HG02973 (cell line): ENCODE data around the gene CREBBP.

Experiments used
- ATAC-seq: cut with Tn5 transposase; IDR thresholded peaks from one replicate; pipeline ENCODE4 v1.9.1; 2021; ENCODE audit warnings: moderate library complexity; ENCODE audit not compliant: unreplicated experiment

CREBBP gene

DNA sequence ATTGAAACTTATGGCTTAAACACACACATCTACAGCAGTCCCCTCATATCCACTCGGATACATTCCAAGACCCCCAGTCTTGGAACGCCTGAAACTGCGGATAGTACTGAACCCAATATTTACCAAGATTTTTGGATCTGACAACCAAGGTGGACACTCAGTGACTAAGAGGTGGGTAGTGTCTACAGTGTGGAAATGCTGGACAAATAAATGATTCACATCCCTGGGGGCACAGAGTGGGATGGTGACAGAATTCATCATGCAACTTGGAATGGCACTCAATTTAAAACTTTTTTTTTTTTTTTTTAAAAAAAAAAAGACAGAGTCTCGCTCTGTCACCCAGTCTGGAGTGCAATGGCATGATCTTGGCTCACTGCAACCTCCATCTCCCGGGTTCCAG lies 109.0 kb downstream of the CREBBP start:
- no peak for ATAC-seq

DNA sequence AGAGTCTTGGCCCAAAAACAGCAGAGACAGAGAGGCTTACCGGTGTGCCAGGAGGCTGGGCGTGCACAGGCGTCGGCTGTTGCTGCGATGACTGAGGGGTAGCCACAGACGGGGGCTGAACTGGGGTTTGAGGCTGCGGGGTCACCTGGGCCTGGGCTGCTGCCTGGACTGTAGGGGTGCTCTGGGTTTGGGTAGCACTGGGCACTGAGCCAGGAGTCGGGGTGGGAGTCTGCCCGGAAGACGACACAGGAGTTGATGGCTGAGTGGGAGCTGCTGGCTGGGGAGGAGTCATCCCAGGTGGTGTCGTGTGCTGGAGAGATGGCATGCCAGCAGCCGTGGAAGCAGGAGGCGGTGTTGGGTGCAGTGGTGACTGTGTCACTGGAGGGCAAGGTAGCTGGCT lies 110.0 kb downstream of the CREBBP start:
- no peak for ATAC-seq

DNA sequence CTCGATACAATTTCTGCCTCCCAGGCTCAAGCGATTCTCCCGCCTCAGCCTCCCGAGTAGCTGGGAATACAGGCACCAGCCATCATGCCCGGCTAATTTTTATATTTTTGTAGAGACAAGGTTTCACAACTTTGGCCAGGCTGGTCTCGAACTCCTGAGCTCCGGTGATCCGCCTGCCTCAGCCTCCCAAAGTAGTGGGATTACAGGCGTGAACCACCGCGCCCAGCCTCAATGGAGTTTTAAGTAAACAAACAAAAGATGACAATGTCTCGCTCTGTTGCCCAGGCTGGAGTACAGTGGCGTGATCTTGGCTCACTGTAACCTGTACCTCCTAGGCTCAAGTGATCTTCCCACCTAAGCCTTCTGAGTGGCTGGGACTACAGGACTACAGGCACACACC lies 110.6 kb downstream of the CREBBP start:
- no peak for ATAC-seq

DNA sequence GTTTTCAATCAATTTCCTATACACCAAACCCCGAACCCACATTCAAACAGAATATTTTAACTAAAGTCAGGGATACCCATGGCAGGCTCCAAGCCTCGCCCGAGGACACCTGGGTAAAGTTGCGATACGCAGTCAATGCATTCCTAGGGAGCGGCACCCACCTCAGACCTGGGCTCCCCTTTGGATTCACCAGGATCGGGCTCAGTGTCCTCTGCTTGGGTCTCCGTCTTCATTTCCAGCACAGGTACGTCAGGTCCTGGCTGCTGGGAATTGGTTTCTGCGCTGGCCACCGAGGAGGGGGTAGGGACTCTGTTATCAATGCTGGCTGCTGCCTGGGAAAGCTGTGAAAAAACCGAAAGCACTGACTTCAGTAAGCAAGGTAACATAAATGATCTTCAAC lies 111.5 kb downstream of the CREBBP start:
- ATAC-seq: no peak

DNA sequence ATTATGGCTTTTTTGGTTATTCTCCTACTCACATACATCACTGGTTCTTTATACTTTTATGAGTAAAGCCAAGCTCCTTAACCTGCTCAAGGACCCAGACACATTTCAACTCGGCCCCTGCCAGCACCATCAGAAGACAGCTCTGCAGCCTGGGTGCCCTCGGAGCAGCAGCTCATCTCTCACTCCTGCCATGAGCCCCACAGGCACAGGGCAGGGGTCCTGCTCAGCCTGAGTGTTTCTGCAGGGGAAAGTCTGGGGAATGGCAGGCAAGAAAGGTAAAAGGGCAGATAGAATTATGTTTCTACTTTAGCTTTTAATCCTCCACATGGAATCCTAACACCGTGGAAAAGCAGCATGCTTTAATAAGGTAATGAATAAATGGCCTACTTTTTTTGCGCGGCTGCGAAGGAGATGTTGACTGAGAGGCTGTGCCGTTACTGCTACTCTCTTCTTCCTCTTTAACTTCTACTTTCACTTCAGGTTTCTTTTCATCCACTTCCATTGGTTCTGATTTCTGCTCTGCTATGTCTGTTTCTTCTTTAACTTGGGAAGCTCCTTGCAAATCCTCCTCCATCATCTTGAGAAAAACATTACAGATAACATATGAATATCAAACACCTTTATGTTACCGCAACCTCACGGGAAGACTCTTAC lies 113.1 kb downstream of the CREBBP start:
- ATAC-seq: no peak

GRCh38 chr16:3766177-3766576 lies 114.3 kb downstream of the CREBBP start:
- ATAC-seq: no peak

DNA sequence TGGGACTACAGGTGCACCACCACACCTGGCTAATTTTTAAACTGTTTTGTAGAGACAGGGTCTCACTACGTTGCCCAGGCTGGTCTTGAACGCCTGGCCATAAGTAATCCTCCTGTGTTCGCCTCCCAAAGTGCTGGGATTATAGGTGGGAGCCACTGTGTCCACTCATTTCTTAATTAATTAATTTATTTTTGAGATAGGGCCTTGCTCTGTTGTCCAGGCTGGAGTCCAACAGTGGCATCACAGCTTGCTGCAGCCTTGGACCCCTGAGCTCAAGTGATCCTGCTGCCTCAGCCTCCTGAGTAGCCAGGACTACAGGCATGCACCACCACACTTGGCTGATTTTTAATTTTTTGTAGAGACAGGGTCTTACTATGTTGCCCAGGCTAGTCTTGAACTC lies 116.1 kb downstream of the CREBBP start:
- ATAC-seq: no peak

GRCh38 chr16:3762107-3762750 lies 118.3 kb downstream of the CREBBP start:
- ATAC-seq: no peak

DNA sequence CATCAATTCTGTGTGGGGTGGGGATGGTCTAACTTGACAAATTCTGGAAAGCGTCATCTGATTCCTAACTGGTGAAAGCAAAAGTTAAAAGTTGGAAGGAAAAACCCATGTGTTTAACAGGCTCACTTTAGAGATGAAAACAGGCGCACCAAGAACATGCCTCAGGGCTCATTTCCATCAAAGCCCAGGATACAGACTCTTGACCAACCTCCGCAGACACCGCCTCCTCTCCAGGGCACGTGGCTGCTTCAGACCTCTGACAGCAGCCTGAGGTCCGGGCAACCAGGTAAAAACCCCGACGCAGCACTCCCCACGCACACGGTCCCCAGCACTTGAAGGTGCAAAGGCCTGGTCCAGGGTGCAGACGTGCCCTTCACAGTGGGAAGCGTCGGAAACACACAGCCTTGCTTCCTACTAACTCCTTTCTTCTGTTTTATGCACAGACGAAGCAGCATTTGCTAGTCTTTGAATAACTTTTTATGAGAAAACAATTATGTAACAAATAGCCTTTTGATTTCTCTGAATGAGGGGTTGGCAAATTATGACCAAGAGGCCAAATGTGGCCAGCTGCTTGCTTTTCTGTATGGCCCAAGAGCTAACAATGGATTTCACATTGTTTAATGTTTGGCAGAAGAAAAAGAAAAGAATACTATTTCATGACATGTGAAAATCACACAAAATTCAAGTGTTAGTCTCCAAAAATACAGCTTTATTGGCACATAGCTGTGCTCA lies 119.0 kb downstream of the CREBBP start:
- ATAC-seq: no peak

DNA sequence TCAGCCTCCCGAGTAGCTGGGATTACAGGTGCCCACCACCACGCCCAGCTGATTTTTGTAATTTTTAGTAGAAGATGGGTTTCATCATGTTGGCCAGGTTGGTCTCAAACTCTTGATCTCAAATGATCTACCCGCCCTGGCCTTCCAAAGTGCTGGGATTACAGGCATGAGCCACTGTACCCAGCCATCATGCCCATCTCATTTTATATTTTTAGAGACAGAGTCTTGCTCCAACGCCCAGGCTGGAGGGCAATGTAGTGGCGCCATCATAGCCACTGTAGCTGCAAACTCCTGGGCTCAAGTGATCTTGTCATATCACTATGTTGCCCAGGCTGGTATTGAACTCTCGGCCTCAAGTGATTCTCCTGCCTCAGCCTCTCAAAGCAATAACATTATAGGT lies 120.0 kb downstream of the CREBBP start:
- no peak for ATAC-seq

DNA sequence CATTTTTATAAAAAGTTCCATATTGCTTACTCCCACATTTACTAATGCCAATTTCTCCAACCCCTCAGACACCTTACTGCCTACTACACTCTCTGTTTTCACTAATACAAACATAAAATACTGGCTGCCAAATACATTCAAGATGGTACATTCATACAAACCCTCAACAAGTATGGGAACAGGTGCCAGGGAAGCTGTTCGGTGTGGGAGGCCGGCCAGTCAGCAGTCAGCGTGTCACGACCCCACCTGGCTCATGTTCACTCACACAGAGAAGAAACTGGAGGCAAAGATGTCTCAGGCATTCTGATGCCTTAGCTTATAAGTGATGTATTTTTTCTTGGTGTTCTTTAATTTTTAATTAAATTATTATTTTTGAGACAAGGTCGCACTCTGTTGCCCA lies 120.8 kb downstream of the CREBBP start:
- no peak for ATAC-seq

GRCh38 chr16:3756113-3756512 lies 124.4 kb downstream of the CREBBP start:
- ATAC-seq: no peak

DNA sequence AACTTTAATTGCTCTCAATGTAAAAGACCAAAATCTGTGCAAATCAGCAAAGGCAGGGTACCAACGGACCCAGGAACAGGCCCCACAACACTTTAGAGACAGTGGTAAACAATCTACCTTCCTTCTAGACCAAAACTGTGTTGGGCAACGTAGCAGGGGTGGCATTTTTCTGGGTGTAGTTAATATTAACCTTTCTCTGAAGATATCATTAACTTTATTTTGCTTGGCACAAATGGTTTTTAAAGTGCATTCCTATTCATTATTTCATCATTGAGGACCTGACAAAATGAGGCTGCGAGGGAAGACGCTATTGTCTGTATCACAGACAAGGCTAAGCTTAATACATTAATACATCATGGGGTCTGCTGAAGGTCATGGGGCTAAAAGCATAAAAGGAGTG lies 125.3 kb downstream of the CREBBP start:
- ATAC-seq: no peak

DNA sequence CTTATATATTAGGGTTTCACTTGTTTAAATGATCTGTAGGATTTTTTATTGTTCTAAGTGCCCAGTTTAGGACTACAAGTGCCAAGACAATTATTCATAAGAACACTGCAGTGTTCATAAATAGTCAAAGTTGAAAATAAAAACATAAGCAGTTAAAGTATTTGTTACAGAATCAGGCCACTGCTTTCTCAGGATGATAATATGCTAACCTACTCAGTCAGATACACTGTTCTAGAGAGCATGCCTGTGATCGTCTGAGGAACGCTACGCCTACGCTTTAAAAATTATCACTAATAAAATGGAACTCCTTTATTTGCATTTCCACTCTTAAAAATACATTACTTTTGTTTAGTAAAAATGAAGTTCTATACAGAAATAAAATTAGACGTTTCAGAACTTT lies 125.7 kb downstream of the CREBBP start:
- no peak for ATAC-seq

DNA sequence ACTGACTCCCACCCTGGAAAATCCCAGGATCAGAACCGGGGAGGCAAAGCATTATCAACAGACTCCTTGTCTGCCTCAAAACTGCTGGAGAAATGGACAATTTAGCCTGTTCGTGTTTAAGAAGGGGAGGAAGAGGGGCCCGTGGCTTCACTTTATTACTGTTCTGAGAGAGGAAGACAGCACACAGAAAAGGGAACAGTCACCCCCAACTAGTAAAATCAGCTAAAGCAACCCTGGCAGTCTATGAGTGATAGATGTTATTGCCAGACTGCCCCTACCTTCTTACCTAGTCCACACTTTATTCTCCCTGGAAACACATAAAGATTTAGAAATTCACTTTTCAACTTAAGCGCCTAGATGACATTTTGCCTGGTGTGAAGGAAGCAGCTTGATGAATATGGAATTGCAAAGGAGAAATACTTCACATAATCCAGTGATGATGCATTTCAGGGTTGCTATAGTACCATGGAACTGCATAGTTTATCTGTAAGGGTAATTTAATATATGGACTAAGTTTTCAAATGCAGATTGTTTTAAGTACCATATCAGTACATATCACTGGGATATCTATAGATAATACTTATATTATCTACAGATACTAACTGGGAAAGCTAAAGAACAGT lies 126.3 kb downstream of the CREBBP start:
- ATAC-seq: no peak

DNA sequence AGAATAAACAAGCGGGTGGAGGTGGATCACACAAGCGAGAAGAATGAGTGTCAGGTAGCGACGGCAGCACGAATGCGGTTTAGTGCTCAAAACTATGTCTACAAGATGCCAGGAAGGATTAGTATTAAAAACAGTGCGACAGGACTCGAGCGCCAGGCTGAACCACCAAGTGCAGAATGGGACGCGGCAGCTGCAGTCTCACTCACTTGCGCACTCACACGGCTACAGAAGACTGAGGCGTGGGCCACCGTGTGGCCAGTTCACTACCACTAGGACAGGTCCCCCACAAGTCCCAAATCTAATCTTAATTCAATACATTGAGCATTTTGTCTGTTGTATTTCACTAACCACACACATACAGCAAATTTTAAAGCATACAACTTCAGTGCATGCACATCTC lies 127.5 kb downstream of the CREBBP start:
- ATAC-seq: no peak

DNA sequence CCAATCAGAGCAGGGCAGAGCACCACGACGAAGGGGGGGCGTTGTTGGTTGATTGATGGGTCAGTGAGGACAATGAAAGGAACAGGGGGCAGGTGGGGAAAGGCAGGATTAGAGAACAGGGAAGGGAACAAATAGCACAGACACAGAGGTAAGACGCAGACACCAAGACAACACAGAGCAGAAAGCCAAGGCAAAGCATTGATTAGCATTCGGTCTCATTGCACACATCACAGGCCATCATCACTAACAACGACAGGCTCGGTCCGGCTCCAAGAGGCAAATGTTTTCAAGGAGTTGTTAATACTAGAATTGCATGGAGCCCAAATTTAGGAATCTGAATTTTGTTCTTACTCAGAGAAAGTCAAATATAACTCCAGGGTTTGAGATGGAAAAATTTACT lies 128.6 kb downstream of the CREBBP start:
- no peak for ATAC-seq

DNA sequence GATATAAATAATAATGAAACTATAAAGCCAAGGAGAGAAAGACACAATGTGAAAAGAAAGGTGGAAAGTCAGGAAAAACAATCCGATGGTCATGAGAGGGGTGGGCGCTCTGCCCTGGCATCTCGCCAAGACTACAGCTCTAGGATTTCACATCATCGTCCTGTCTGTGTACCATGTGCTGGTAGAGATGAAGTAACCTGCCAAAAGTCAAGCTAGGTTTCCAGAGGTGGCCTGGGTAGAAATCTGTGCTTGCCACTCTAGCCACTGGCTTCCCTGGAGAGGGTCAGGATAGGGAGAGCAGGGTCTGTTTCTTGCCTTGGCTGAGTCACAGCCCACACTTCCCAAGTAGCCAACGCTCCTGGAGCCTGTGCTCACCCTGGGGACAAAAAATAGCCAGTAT lies 132.2 kb downstream of the CREBBP start:
- no peak for ATAC-seq

DNA sequence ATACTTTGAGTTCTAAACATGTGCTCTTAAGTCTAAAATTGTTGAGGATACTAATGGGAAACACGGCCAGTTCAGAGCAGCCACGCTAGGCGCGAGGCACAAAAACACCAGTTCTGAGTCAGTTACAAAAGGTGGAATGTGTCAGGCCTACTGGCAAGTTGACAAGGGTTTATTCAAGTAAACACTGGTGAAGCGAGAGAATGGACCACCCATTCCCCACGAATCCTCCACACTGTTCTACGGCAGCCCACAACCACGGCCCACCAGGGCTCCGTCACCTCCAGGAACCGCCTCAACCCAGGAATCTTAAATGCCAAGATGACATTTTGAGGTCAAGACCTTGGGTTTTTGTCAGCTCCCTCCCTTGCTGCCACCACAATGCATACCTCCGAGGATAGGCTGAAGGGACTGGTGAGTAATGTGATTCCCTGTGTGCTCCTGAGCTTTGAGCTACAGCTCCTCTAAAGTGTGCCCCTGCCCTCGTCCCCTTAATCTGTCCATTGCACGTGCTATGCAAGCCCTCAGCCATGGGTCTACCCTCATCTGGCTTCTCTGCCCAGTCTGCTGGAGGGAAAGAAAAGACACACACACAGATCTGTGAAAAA lies 134.7 kb downstream of the CREBBP start:
- ATAC-seq: no peak

DNA sequence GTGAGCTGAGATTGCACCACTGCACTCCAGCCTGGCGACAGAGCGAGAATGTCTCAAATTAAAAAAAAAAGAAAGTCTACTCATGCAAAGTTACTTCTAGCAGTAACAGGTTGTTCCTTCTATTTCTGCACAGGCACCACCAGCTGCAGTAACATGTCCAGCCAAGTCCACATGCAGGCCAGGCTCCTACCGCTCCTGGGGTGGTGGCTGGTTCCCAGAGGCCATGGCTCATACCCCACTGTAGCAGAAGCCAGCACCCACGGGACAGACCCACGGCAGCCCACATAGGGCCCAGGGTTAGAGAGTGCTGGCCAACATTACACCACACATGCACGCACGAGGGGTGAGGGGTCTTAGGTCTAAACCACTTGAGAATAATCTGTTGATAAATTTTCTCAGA lies 136.5 kb downstream of the CREBBP start:
- ATAC-seq: no peak

GRCh38 chr16:3740934-3741333 lies 139.6 kb downstream of the CREBBP start:
- ATAC-seq: no peak

GRCh38 chr16:3740186-3740585 lies 140.3 kb downstream of the CREBBP start:
- ATAC-seq: no peak
